GM19239 (cell line): Measurements from ENCODE around the gene LSM11.

Experiments used
- DNase-seq: peaks from one replicate; pipeline ENCODE4 v3.0.0; 2011; ENCODE audit warnings: low spot score; ENCODE audit not compliant: insufficient read length
- FAIRE-seq: peaks from 2 replicates; lab custom pipeline; 2011; peaks lifted over from hg19 to GRCh38; lab: Jason Lieb, UNC

Gene LSM11

GRCh38 chr5:157732130-157732514 lies 11.4 kb upstream of the LSM11 start:
- DNase-seq = no peak
- FAIRE-seq = no peak

- FAIRE-seq = no peak
- no peak for DNase-seq
Measured at GRCh38 chr5:157732596-157733262, 10.8 kb upstream of the LSM11 start.

GRCh38 chr5:157734436-157734835 lies 9.1 kb upstream of the LSM11 start:
- DNase-seq (no peak), FAIRE-seq (no peak)

GRCh38 chr5:157735991-157736390 lies 7.5 kb upstream of the LSM11 start:
- no peak for FAIRE-seq
- DNase-seq = no peak

- DNase-seq = no peak
- no peak for FAIRE-seq
Measured at GRCh38 chr5:157739388-157740228, 3.9 kb upstream of the LSM11 start.

- FAIRE-seq = no peak
- DNase-seq = no peak
Measured at GRCh38 chr5:157740229-157740610, 3.3 kb upstream of the LSM11 start.

- FAIRE-seq (no peak), DNase-seq (no peak)
Measured at GRCh38 chr5:157741131-157741530, 2.4 kb upstream of the LSM11 start.

GRCh38 chr5:157744051-157745011 lies 819 bp downstream of the LSM11 start:
- DNase-seq (peak; percentile 41), FAIRE-seq (peak; percentile 47)

- FAIRE-seq = no peak
Measured at GRCh38 chr5:157745041-157745456, 1.5 kb downstream of the LSM11 start.

GRCh38 chr5:157747173-157747740 lies 3.7 kb downstream of the LSM11 start:
- FAIRE-seq (no peak), DNase-seq (no peak)

More at GRCh38 chr5:157745041-157745456, 1.5 kb downstream of the LSM11 start:
- no peak for DNase-seq

GRCh38 chr5:157747766-157748700 lies 4.5 kb downstream of the LSM11 start:
- FAIRE-seq = no peak

GRCh38 chr5:157748760-157749461 lies 5.4 kb downstream of the LSM11 start:
- no peak for DNase-seq
- no peak for FAIRE-seq

More at GRCh38 chr5:157747766-157748700, 4.5 kb downstream of the LSM11 start:
- no peak for DNase-seq

- DNase-seq (no peak), FAIRE-seq (no peak)
Measured at GRCh38 chr5:157749462-157749799, 5.9 kb downstream of the LSM11 start.

GRCh38 chr5:157750320-157750719 lies 6.8 kb downstream of the LSM11 start:
- FAIRE-seq = no peak
- no peak for DNase-seq

- no peak for DNase-seq
- FAIRE-seq = no peak
Measured at GRCh38 chr5:157756122-157756521, 12.6 kb downstream of the LSM11 start.

- FAIRE-seq = no peak
- no peak for DNase-seq
Measured at GRCh38 chr5:157758706-157759105, 15.2 kb downstream of the LSM11 start.

GRCh38 chr5:157761690-157762621 lies 18.4 kb downstream of the LSM11 start:
- peak; percentile 90 for FAIRE-seq

More at GRCh38 chr5:157761690-157762621, 18.4 kb downstream of the LSM11 start:
- DNase-seq = peak; percentile 34
